NOMO-1 (cell line): ENCODE results near the gene PPA2.

ENCODE experiments used
- DNase-seq, 2 experiments: peaks; one replicate each; lab custom pipeline; 2025; ENCODE audit not compliant: unreplicated experiment in 2 of 2; lab: John Stamatoyannopoulos, UW

Gene PPA2

GRCh38 chr4:105329081-105329480 is 144.8 kb downstream of the PPA2 start:
- DNase-seq = no peak

GRCh38 chr4:105327956-105328355 is 145.9 kb downstream of the PPA2 start:
- no peak for DNase-seq

GRCh38 chr4:105327222-105327621 is 146.6 kb downstream of the PPA2 start:
- no peak for DNase-seq
